SK-N-SH treated with all-trans-retinoic acid at 6 μM for 48 hours (cell line): ENCODE results near the gene ATP1A2.

Source experiments
- ATAC-seq: fragments of 200-7000 bp; cut with Tn5 transposase; 3 replicates; pipeline ENCODE4 v1.9.1; 2020; ENCODE audit warnings: mild to moderate bottlenecking, moderate library complexity
- ARNTL ChIP-seq: fragments of 450-650 bp; formaldehyde crosslinking; IDR thresholded peaks from 2 replicates; pipeline ENCODE4 v1.5.0; 2020; ENCODE audit warnings: low read depth, mild to moderate bottlenecking, moderate library complexity, borderline replicate concordance
- BACH2 ChIP-seq: fragments of 250-450 bp; sonication (Bioruptor Pico); IDR thresholded peaks from 2 replicates; pipeline ENCODE4 v1.9.0; 2021; ENCODE audit warnings: mild to moderate bottlenecking, borderline replicate concordance
- CREB5 ChIP-seq: fragments of 250-450 bp; sonication (Bioruptor Pico); IDR thresholded peaks from 2 replicates; pipeline ENCODE4 v1.5.1; 2020; ENCODE audit warnings: low read depth, mild to moderate bottlenecking, moderate library complexity
- CSDC2 ChIP-seq: fragments of 250-450 bp; sonication (Bioruptor Pico); IDR thresholded peaks from 2 replicates; pipeline ENCODE4 v1.5.0; 2020; ENCODE audit warnings: mild to moderate bottlenecking, moderate library complexity
- CSRNP3 ChIP-seq: fragments of 250-450 bp; sonication (Bioruptor Pico); IDR thresholded peaks from 2 replicates; pipeline ENCODE4 v1.5.1; 2021; ENCODE audit warnings: mild to moderate bottlenecking, moderate library complexity
- ESRRG ChIP-seq: fragments of 250-450 bp; sonication (Bioruptor Pico); IDR thresholded peaks from 2 replicates; pipeline ENCODE4 v1.6.1; 2021; ENCODE audit warnings: mild to moderate bottlenecking
- GLIS3 ChIP-seq: fragments of 250-450 bp; sonication (Bioruptor Pico); IDR thresholded peaks from 2 replicates; pipeline ENCODE4 v1.5.0; 2020; ENCODE audit warnings: mild to moderate bottlenecking, moderate library complexity
- ISL1 ChIP-seq: fragments of 250-450 bp; sonication (Bioruptor Pico); IDR thresholded peaks from 2 replicates; pipeline ENCODE4 v2.1.2; 2022; ENCODE audit warnings: mild to moderate bottlenecking, moderate library complexity
- OSR1 ChIP-seq: fragments of 250-450 bp; sonication (Bioruptor Pico); IDR thresholded peaks from 2 replicates; pipeline ENCODE4 v1.8.0; 2022; ENCODE audit warnings: moderate library complexity, mild to moderate bottlenecking, inconsistent platforms
- PATZ1 ChIP-seq: fragments of 250-450 bp; sonication (Bioruptor Pico); IDR thresholded peaks from 2 replicates; pipeline ENCODE4 v1.8.0; 2020; ENCODE audit warnings: mild to moderate bottlenecking, moderate library complexity, borderline replicate concordance
- POU6F1 ChIP-seq: fragments of 250-450 bp; sonication (Bioruptor Pico); IDR thresholded peaks from 2 replicates; pipeline ENCODE4 v1.8.0; 2021; ENCODE audit warnings: low read depth, mild to moderate bottlenecking, moderate library complexity, borderline replicate concordance
- PPARA ChIP-seq: fragments of 250-450 bp; sonication (Bioruptor Pico); IDR thresholded peaks from 2 replicates; pipeline ENCODE4 v1.5.0; 2020; ENCODE audit warnings: mild to moderate bottlenecking, borderline replicate concordance
- SNAI2 ChIP-seq: fragments of 250-450 bp; sonication (Bioruptor Pico); IDR thresholded peaks from 2 replicates; pipeline ENCODE4 v1.5.0; 2020; ENCODE audit warnings: mild to moderate bottlenecking, moderate library complexity
- TCF4 ChIP-seq: fragments of 250-450 bp; sonication (Bioruptor Pico); IDR thresholded peaks from 2 replicates; pipeline ENCODE4 v1.8.0; 2021; ENCODE audit warnings: mild to moderate bottlenecking, moderate library complexity, borderline replicate concordance
- TOX ChIP-seq: fragments of 250-450 bp; sonication (Bioruptor Pico); IDR thresholded peaks from 2 replicates; pipeline ENCODE4 v1.8.0; 2021; ENCODE audit warnings: mild to moderate bottlenecking, moderate library complexity, borderline replicate concordance
- TSHZ2 ChIP-seq: fragments of 250-450 bp; sonication (Bioruptor Pico); IDR thresholded peaks from 2 replicates; pipeline ENCODE4 v1.5.0; 2020; ENCODE audit warnings: mild to moderate bottlenecking, moderate library complexity
- ZC3H10 ChIP-seq: fragments of 250-450 bp; sonication (Bioruptor Pico); IDR thresholded peaks from 2 replicates; pipeline ENCODE4 v1.5.1; 2021; ENCODE audit warnings: mild to moderate bottlenecking, moderate library complexity
- ZFP3 ChIP-seq: fragments of 250-450 bp; sonication (Bioruptor Pico); IDR thresholded peaks from 2 replicates; pipeline ENCODE4 v1.5.0; 2020; ENCODE audit warnings: mild to moderate bottlenecking, moderate library complexity
- ZFP30 ChIP-seq: fragments of 450-650 bp; formaldehyde crosslinking; IDR thresholded peaks from 2 replicates; pipeline ENCODE4 v1.5.0; 2022; ENCODE audit warnings: mild to moderate bottlenecking, moderate library complexity
- ZNF565 ChIP-seq: fragments of 450-650 bp; formaldehyde crosslinking; conservative IDR thresholded peaks from 2 replicates; pipeline ENCODE4 v1.5.0; 2020; ENCODE audit warnings: low read depth, mild to moderate bottlenecking, moderate library complexity
- ZNF70 ChIP-seq: fragments of 450-650 bp; formaldehyde crosslinking; IDR thresholded peaks from 2 replicates; pipeline ENCODE4 v1.5.0; 2020; ENCODE audit warnings: mild to moderate bottlenecking, moderate library complexity

Gene ATP1A2

GRCh38 chr1:160092366-160093068 is 23.0 kb upstream of the ATP1A2 start (continued):
- no peak for TF ChIP-seq PATZ1
- TF ChIP-seq ZC3H10 (CRISPR knock-in tag): no peak
- TF ChIP-seq ZFP30: no peak
- TF ChIP-seq CSRNP3 (CRISPR knock-in tag): no peak
- TF ChIP-seq PPARA (CRISPR knock-in tag): no peak

GRCh38 chr1:160093069-160093395 is 22.5 kb upstream of the ATP1A2 start:
- no peak for ATAC-seq
- TF ChIP-seq ZNF565: no peak
- no peak for TF ChIP-seq BACH2
- TF ChIP-seq OSR1: no peak
- TF ChIP-seq ZC3H10 (CRISPR knock-in tag): no peak
- no peak for TF ChIP-seq CSDC2 (CRISPR knock-in tag)
- no peak for TF ChIP-seq ARNTL (CRISPR knock-in tag)
- TF ChIP-seq ISL1 (CRISPR knock-in tag): no peak
- TF ChIP-seq SNAI2 (CRISPR knock-in tag): no peak
- TF ChIP-seq TCF4: no peak
- no peak for TF ChIP-seq GLIS3 (CRISPR knock-in tag)
- no peak for TF ChIP-seq ESRRG (CRISPR knock-in tag)
- no peak for TF ChIP-seq POU6F1
- no peak for TF ChIP-seq ZNF70
- no peak for TF ChIP-seq PPARA (CRISPR knock-in tag)
- TF ChIP-seq ZFP3: no peak

- ATAC-seq: no peak
- TF ChIP-seq CREB5 (CRISPR knock-in tag): no peak
- no peak for TF ChIP-seq CSRNP3 (CRISPR knock-in tag)
- no peak for TF ChIP-seq ISL1 (CRISPR knock-in tag)
- TF ChIP-seq TOX (CRISPR knock-in tag): no peak
- TF ChIP-seq ZFP3: no peak
- no peak for TF ChIP-seq ZC3H10 (CRISPR knock-in tag)
- no peak for TF ChIP-seq BACH2
- TF ChIP-seq OSR1: no peak
Observed at GRCh38 chr1:160093624-160094290, 21.8 kb upstream of the ATP1A2 start.

- ATAC-seq: no peak
- TF ChIP-seq ZFP30: no peak
- no peak for TF ChIP-seq ZC3H10 (CRISPR knock-in tag)
- TF ChIP-seq ESRRG (CRISPR knock-in tag): no peak
- TF ChIP-seq TCF4: no peak
- no peak for TF ChIP-seq ZFP3
- TF ChIP-seq POU6F1: no peak
- no peak for TF ChIP-seq ISL1 (CRISPR knock-in tag)
- no peak for TF ChIP-seq TSHZ2 (CRISPR knock-in tag)
- no peak for TF ChIP-seq CSRNP3 (CRISPR knock-in tag)
- TF ChIP-seq BACH2: no peak
- TF ChIP-seq CSDC2 (CRISPR knock-in tag): no peak
- TF ChIP-seq ARNTL (CRISPR knock-in tag): no peak
Observed at GRCh38 chr1:160094291-160094625, 21.3 kb upstream of the ATP1A2 start.
